Measurements from ENCODE around the gene ING3. TPM values are rescaled to one million over a fixed set of nuclear protein-coding genes. Genes with fewer than 3 reads are reported as not detected.

Gene ING3
- total RNA-seq, 4 donors from 2014 or later: 1.5 to 23.6 (median 16.2) TPM

DNA sequence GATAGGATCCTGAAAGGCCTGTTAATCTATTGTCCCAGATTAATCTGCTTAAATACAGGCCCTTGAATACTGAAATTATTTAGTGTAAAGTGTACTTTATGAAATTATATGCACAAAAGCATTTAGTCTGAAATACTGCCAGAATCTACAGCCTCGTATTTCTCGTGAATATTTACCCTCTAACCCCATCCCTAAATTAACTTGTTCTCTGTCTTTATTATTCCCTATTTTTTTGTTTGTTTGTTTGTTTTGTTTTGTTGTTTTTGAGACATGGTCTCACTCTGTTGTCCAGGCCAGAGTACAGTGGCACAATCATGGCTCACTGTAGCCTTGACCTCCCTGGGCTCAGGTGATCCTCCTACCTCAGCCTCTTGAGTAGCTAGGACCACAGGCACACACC lies 35.3 kb downstream of the ING3 start:
- no peaks in the 10 kb centered on the region for H3K27me3 ChIP-seq
- H3K27ac ChIP-seq: no peak overlapping the region
- intact Hi-C loops (cut with DNase I; ENCODE audit: low total_unique reads): loop anchor here (2.0 kb wide), 1 partner anchor 93 kb away; no protein-coding TSS in a partner anchor
- DNase-seq: no peak
- 89 to 92% methylated on average over 2 of the region's 2 CpGs for WGBS, 2 donors (ENCODE audit: low coverage in 1 of 2)
- H3K36me3 ChIP-seq: no peaks in the 10 kb centered on the region
- TF ChIP-seq, protein P1, sequence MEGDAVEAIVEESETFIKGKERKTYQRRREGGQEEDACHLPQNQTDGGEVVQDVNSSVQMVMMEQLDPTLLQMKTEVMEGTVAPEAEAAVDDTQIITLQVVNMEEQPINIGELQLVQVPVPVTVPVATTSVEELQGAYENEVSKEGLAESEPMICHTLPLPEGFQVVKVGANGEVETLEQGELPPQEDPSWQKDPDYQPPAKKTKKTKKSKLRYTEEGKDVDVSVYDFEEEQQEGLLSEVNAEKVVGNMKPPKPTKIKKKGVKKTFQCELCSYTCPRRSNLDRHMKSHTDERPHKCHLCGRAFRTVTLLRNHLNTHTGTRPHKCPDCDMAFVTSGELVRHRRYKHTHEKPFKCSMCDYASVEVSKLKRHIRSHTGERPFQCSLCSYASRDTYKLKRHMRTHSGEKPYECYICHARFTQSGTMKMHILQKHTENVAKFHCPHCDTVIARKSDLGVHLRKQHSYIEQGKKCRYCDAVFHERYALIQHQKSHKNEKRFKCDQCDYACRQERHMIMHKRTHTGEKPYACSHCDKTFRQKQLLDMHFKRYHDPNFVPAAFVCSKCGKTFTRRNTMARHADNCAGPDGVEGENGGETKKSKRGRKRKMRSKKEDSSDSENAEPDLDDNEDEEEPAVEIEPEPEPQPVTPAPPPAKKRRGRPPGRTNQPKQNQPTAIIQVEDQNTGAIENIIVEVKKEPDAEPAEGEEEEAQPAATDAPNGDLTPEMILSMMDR (IDR thresholded peaks at IDR 0.05): no peak
- TF ChIP-seq EP300 (IDR thresholded peaks at IDR 0.05; ENCODE audit: low read depth) (no peak), POLR2A (IDR thresholded peaks at IDR 0.05) (no peak)
- in situ Hi-C loops (cut with MboI; ENCODE audit: low pct_ligation_motif_present in 1 of 4, low pct_unique_long_range_greater_than_20kb in 1 of 4, low sequenced_read_pairs in 3 of 4): loop anchor here in 2 of 4 donors (10.0 to 25.0 kb wide), 2 partner anchors 89 to 101 kb away; no protein-coding TSS in a partner anchor
- peaks cover 0 to 16% (median 4%) of the 10 kb centered on the region in 4 donors for H3K4me1 ChIP-seq
- H3K4me3 ChIP-seq: no peak overlapping the region
- no peaks in the 10 kb centered on the region for H3K9me3 ChIP-seq

DNA sequence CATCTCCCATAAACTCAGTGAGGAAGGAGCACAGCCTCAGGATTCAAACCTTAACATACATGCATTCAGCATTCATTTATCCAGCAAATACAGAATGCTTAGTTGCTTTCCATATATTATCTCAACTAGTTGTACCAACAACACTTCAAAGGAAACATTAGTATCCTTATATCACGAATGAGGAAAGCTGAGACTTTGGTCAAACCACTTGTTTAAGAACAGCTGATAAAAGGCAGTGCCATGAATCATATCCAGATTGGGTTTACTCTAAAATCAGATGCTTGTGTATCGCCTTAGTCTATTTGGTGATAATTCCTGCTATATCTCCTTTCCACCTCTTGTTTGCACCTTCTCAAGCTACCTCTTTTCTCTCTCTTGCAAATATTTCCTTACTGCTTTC lies 36.1 kb downstream of the ING3 start:
- Histone ChIP-seq H3K9me3 (no peaks in the 10 kb centered on the region), H3K4me1 (peaks cover 0 to 16% (median 4%) of the 10 kb centered on the region in 4 donors), H3K27ac (no peak overlapping the region), H3K27me3 (no peaks in the 10 kb centered on the region), H3K4me3 (no peak overlapping the region), H3K36me3 (no peaks in the 10 kb centered on the region)
- in situ Hi-C loops (cut with MboI; ENCODE audit: low pct_ligation_motif_present in 1 of 4, low pct_unique_long_range_greater_than_20kb in 1 of 4, low sequenced_read_pairs in 3 of 4): loop anchor here in 2 of 4 donors (10.0 to 25.0 kb wide), 2 partner anchors 88 to 101 kb away; no protein-coding TSS in a partner anchor
- no peak for DNase-seq
- TF ChIP-seq EP300 (IDR thresholded peaks at IDR 0.05; ENCODE audit: low read depth) (no peak), POLR2AphosphoS5 (IDR thresholded peaks at IDR 0.05) (no peak), POLR2A (IDR thresholded peaks at IDR 0.05) (no peak)
- TF ChIP-seq, protein P1 (IDR thresholded peaks at IDR 0.05): no peak
- WGBS, 2 donors (ENCODE audit: low coverage in 1 of 2): 76 to 88% methylated on average over 2 of the region's 2 CpGs
- intact Hi-C loops (cut with DNase I; ENCODE audit: low total_unique reads): loop anchor here (2.0 kb wide), 1 partner anchor 92 kb away; no protein-coding TSS in a partner anchor

DNA sequence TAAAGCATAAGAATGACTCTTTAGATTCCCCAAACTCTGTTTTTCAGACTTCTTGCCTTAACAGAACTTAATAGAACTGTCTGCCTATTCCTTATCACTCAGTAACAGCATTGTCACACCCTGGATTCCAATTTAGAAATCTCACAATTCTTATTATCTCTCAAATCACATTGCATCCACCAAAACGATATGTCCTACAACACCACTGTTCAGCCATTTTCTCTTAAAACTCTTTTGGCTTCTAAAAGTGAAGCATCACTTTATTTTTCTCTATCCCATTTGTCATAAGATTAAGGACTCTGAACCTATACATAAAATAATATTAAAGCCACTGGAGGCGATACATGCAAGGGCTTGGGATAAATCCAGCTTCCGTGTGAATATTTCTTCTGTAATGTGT lies 36.7 kb downstream of the ING3 start:
- no peaks in the 10 kb centered on the region for H3K27me3 ChIP-seq
- no peaks in the 10 kb centered on the region for H3K36me3 ChIP-seq
- H3K27ac ChIP-seq: peak overlapping the region; percentile 80 to 89 (median 86)
- no peak for TF ChIP-seq EP300 (IDR thresholded peaks at IDR 0.05; ENCODE audit: low read depth)
- TF ChIP-seq, protein P1 (IDR thresholded peaks at IDR 0.05): no peak
- TF ChIP-seq POLR2AphosphoS5 (IDR thresholded peaks at IDR 0.05): no peak
- no peak for TF ChIP-seq POLR2A (IDR thresholded peaks at IDR 0.05)
- no peak for DNase-seq
- intact Hi-C loops (cut with DNase I; ENCODE audit: low total_unique reads) (loop anchor here (2.0 kb wide), 1 partner anchor 92 kb away; no protein-coding TSS in a partner anchor), in situ Hi-C loops (cut with MboI; ENCODE audit: low pct_ligation_motif_present in 1 of 4, low pct_unique_long_range_greater_than_20kb in 1 of 4, low sequenced_read_pairs in 3 of 4) (loop anchor here in 2 of 4 donors (10.0 to 25.0 kb wide), 2 partner anchors 88 to 100 kb away; no protein-coding TSS in a partner anchor)
- peaks cover 0 to 18% (median 4%) of the 10 kb centered on the region in 4 donors for H3K4me1 ChIP-seq
- no peak overlapping the region for H3K4me3 ChIP-seq
- no peaks in the 10 kb centered on the region for H3K9me3 ChIP-seq
- WGBS, 2 donors (ENCODE audit: low coverage in 1 of 2): 0 to 1% methylated on average over 3 of the region's 3 CpGs

DNA sequence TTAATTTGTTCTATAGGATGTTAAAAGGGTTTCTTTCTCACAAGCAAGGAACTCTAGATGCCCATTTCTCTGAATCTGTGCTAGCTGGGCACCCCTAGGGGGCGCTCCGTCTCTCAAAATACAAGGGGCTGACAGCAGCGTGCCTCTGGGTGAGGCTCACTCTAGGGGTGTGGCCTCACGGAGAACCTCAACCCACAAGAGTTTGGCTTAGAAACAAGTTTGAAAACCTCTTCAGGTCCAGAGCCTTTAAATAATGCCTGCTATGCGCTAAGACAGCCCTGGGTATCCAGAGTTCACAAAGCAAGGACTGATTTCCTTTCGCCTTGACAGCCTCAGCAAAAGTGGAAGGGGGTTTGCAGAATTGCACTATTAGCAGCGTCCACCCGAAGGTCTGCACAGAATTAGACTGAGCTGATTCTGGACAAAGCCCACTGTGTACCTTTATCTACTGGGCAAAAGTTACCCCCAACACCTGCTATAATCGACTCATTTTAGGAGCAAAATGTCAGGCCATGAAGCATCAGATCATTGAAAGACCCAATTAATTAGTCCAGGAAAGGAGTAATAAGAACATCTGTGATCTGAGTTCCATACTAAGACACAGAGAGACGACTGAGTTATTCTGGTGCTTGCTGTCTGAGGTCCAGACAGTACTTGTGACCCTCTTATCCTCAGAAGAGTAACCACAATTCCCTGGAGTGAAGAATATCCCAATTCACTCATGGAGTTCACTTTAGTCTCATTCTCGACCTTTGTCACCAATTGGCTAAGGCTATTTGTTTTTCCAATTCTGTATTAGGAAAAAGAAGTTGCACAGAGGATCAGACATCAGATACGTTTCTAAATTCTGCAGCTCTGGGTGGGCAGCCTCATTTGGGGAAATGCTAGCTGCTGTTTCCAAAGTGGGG lies 37.4 kb downstream of the ING3 start:
- peaks cover 0 to 24% (median 4%) of the 10 kb centered on the region in 4 donors for H3K4me1 ChIP-seq
- in situ Hi-C loops (cut with MboI; ENCODE audit: low pct_ligation_motif_present in 1 of 4, low pct_unique_long_range_greater_than_20kb in 1 of 4, low sequenced_read_pairs in 3 of 4) (loop anchor here in 2 of 4 donors (10.0 to 25.0 kb wide), 2 partner anchors 87 to 99 kb away; no protein-coding TSS in a partner anchor), intact Hi-C loops (cut with DNase I; ENCODE audit: low total_unique reads) (loop anchor here (2.0 kb wide), 1 partner anchor 91 kb away; no protein-coding TSS in a partner anchor)
- peak overlapping the region; percentile 80 to 89 (median 86) for H3K27ac ChIP-seq
- no peaks in the 10 kb centered on the region for H3K9me3 ChIP-seq
- peak; percentile 92 for DNase-seq
- H3K36me3 ChIP-seq: no peaks in the 10 kb centered on the region
- WGBS, 2 donors (ENCODE audit: low coverage in 1 of 2): 0 to 1% methylated on average over 1 to 12 of the region's 12 CpGs
- TF ChIP-seq POLR2A (IDR thresholded peaks at IDR 0.05) (no peak), EP300 (IDR thresholded peaks at IDR 0.05; ENCODE audit: low read depth) (no peak), POLR2AphosphoS5 (IDR thresholded peaks at IDR 0.05) (peak in 1 of 3 donors; percentile 15)
- TF ChIP-seq, protein P1 (IDR thresholded peaks at IDR 0.05): peak; percentile 85 to 93 (median 92)
- peak overlapping the region; percentile 16 to 52 (median 32) for H3K4me3 ChIP-seq
- H3K27me3 ChIP-seq: no peaks in the 10 kb centered on the region
